ENCODE measurements around the gene RAVER1.

Gene RAVER1

DNA sequence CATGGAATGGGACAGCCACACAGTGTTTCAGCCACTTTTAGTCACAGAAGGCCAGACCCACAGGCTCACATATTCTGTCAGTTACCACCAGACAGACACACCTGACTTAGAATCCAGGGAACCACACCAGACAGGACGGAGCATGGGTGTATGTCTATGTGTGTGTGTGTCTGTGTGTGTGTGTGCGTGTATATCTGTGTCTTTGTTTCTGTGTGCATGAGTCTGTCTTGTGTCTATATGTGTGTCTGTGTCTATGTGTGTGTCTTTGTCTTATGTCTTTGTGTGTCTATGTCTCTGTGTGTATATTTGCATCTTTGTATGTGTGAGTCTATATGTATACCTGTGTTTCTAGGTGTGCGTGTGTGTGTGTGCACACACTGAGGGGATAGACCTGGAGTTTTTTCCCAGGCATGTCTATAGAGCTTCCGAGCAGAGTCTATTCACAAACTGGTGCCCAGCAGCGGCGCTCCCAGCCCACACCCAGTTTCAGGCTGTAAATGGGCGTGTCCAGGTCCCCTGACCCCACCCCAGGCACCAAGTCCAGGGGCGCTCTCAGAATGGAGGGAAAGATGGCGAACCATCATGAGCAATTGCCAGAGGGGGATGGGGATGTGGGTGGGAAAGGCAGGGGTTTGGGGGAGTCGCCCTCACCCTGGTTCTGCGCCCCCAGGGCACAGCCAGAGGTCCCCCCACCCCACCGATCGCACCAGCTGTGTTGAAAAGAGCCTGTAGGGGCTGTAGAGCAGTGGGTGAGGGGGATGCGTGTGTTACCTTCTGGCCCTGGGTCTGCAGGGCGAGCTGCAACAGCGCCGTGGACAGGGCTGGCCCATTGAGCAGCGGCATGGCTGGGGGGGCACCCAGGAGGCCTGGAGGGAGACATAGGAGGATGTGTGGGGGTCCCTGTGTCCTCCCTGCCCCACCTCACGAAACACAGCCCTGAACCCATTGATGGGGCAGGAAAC lies 11.2 kb downstream of the RAVER1 start:
- no peak for DNase-seq (ENCODE audit: low read depth)
- TF ChIP-seq, protein P1, sequence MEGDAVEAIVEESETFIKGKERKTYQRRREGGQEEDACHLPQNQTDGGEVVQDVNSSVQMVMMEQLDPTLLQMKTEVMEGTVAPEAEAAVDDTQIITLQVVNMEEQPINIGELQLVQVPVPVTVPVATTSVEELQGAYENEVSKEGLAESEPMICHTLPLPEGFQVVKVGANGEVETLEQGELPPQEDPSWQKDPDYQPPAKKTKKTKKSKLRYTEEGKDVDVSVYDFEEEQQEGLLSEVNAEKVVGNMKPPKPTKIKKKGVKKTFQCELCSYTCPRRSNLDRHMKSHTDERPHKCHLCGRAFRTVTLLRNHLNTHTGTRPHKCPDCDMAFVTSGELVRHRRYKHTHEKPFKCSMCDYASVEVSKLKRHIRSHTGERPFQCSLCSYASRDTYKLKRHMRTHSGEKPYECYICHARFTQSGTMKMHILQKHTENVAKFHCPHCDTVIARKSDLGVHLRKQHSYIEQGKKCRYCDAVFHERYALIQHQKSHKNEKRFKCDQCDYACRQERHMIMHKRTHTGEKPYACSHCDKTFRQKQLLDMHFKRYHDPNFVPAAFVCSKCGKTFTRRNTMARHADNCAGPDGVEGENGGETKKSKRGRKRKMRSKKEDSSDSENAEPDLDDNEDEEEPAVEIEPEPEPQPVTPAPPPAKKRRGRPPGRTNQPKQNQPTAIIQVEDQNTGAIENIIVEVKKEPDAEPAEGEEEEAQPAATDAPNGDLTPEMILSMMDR (IDR thresholded peaks at IDR 0.05; ENCODE audit: control insufficient read depth, extremely low read depth, insufficient read depth): no peak
- H3K4me3 ChIP-seq (ENCODE audit: low read depth, low read length): no peak overlapping the region

DNA sequence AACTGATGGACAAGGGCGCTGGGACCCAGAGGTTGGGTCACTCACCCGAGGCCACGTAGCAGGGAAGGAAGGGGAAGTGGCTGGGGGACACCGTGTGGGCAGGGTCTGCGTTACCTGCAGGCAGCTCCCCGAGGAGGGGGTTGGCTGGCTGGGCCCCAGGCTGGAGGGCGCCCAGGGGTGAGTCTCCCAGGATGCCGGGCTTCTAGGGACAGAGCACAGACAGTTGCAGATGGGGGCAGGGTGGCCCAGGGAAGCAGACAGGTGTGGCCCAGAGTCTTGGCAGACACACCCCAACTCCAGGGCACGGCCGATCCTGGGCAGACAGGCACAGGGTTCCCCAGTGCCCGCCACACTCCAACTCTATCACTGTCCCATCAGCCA lies 11.9 kb downstream of the RAVER1 start:
- no peak for DNase-seq (ENCODE audit: low read depth)
- TF ChIP-seq, protein P1 (IDR thresholded peaks at IDR 0.05; ENCODE audit: control insufficient read depth, extremely low read depth, insufficient read depth): no peak
- no peak overlapping the region for H3K4me3 ChIP-seq (ENCODE audit: low read depth, low read length)

DNA sequence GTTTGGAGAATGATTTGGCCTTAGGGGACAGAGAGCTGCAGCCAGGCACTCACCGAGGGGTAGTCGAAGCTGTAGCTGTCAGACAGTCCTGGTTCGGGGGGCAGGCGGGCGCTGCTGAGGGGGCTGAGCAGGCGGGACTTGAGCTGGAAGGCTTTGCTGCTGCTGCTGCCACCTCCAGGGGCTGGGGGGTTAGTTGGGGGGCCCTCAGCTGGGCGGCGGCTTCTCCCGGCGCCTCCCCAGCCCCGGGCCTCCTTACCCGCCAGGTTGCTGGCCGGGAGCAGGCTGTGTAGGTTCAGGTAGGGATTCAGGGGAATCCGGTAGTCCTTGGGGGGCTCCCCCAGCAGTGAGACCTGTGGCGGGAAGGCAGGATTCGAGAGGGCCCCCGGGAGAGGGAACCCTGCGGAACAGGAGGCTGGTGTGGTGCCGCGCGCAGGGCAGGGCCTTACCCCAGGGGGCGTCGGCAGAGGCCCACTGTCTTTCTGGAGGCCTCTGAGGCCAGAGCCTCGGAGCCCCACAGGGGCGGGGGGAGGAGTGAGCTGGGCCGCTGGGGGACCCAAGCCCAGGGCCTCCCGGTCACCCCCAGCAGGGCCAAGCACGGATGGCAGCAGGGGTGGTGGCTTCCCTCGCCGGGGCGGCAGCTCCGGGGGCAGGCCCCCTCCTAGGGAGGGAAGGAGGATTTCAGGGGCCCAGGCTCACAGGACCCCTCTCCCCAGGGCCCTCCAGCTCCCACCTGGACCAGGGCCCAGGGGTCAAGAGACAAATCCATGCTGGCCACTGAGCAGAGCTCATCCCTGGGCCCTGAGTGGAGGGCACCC lies 12.5 kb downstream of the RAVER1 start:
- no peak overlapping the region for H3K4me3 ChIP-seq (ENCODE audit: low read depth, low read length)
- DNase-seq (ENCODE audit: low read depth): no peak
- TF ChIP-seq, protein P1 (IDR thresholded peaks at IDR 0.05; ENCODE audit: control insufficient read depth, extremely low read depth, insufficient read depth): no peak

DNA sequence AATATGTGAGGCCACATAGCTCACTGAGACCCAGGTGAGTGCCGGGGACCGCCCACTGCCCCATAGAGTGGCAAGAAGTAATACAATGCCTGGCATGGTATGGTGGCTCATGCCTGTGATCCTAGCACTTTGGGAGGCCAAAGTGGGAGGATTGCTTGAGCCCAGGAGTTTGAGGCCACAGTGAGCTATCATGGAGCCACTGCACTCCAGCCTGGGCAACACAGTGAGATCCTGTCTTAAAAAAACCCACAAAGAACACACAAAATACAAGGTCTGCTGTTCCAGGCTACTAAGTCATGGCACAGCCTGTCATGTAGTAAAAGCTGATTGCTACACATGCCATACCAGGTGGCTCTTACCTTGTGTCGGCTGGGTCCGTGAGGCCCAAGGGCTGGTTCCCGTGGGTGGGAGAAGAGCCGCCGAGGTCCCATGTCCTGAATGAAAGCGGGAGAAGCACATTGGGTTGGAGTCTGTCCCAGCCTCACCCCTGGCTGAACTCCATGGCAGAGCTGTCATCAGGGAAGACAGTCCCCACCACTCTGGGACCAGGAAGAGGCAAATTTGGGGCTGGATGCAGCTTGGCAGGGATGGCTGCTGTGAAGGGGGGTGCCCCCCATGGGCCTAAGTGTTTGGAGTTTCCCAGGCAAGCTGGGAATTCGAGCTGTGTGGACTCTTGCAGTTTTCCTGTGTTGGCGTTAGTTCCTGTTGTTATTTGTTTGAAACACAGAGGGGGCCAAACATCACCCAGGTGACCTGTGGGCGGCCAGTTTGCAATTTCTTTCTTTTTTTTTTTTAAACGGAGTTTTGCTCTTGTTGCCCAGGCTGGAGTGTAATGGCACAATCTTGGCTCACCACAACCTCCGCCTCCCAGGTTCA lies 14.3 kb downstream of the RAVER1 start:
- no peak for DNase-seq (ENCODE audit: low read depth)
- TF ChIP-seq, protein P1 (IDR thresholded peaks at IDR 0.05; ENCODE audit: control insufficient read depth, extremely low read depth, insufficient read depth): no peak
- H3K4me3 ChIP-seq (ENCODE audit: low read depth, low read length): no peak overlapping the region

DNA sequence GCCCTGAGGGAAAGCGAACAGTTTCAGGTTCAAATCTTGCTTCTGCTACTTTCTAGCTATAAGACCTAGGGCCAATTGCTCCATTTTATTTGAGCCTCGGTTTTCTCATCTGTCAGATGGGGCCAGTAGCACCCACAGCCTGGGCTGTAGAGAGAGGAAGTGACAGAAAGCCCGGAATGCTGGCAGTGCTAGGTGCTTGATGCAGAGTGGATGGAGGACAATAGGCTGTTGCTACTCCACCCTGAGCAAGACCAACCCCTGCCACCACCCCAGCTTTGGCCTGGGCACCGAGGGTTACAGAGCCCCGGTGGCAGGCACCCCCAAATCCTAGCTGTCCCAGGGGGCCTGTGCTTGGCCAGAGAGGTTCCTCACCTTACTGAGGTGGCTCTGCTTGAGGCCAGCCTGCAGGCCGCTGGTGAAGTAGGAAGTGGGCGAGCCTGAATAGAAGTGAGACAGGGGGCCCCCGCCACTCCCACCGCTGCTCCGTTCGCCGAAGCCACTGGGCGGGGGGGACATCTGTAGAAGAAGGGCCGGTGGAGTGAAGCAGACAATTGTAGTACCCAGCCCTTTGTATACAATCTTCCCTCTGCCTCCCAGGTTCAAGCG lies 15.4 kb downstream of the RAVER1 start:
- H3K4me3 ChIP-seq (ENCODE audit: low read depth, low read length): no peak overlapping the region
- TF ChIP-seq, protein P1 (IDR thresholded peaks at IDR 0.05; ENCODE audit: control insufficient read depth, extremely low read depth, insufficient read depth): no peak
- no peak for DNase-seq (ENCODE audit: low read depth)
